Measurements from ENCODE around the gene UCN2. TPM values are rescaled to one million over a fixed set of nuclear protein-coding genes. Genes with fewer than 3 reads are reported as not detected.

UCN2 gene, protein sequence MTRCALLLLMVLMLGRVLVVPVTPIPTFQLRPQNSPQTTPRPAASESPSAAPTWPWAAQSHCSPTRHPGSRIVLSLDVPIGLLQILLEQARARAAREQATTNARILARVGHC
- total RNA-seq, result 0.83 and 1.00 TPM in 2 replicates

DNA sequence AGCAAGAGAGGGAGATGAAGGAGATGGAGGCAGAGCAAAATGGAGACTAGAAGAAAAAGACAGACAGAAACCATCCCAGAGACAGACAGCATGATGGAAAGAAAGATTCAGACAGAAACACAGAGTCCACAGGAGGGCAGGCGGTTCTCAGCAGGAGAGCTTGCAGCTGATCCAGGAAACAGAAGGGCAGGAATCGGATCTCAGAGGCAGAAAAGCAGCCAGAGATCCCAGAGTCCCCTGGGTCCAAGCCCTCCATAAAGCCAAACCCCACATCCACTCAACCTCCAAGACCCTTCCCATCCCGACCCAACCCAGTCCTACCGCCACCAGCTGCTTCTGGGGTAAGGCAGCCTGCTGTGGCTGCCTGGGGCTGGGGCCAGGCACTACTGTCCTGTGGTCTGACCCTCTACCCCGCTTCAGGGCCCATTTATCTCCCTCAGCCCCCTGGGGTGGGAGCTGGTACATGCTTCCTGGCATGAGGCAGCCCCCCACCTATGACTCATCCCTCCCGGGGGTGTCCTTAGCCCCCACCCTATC, at the start of gene UCN2:
Gene UCN2, minus strand, starts transcription at position 400 of the 537 bp plus-strand sequence. CDS start 657 bp downstream, outside the sequence.

GRCh38 chr3:48609088-48610005, 45.8 kb upstream of the UCN2 start, which contains the start of gene UQCRC1:
UQCRC1 (minus strand) TSS chr3:48609646; CDS start chr3:48609620, 26 bp downstream.

DNA sequence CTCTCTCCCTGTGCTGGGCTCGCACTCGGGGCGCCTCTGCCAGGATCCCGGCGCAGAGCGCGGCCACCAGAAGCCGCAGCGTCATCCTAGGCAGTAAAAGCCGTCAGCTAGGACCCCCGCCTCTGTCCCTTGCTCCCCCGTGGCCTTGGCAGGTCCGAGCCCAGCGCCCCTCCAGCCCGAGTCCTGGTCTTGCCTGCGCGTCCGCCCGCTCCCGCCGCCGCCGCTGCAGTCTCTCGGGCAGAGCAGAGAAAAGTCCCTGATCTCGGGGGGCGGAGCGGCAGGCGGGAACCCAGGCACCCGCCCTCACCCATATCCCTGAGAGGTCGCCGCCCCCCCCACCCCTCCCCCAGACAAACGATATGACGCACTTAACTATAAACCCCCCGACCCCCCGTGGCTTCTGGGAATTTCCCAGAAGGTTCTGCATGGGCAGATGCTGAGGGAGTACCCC, 31.5 kb upstream of the UCN2 start, which contains the start of gene COL7A1:
Gene COL7A1, minus strand, starts transcription at position 255 of the 451 bp plus-strand sequence. Its CDS starts 170 bp downstream, at position 85.

DNA sequence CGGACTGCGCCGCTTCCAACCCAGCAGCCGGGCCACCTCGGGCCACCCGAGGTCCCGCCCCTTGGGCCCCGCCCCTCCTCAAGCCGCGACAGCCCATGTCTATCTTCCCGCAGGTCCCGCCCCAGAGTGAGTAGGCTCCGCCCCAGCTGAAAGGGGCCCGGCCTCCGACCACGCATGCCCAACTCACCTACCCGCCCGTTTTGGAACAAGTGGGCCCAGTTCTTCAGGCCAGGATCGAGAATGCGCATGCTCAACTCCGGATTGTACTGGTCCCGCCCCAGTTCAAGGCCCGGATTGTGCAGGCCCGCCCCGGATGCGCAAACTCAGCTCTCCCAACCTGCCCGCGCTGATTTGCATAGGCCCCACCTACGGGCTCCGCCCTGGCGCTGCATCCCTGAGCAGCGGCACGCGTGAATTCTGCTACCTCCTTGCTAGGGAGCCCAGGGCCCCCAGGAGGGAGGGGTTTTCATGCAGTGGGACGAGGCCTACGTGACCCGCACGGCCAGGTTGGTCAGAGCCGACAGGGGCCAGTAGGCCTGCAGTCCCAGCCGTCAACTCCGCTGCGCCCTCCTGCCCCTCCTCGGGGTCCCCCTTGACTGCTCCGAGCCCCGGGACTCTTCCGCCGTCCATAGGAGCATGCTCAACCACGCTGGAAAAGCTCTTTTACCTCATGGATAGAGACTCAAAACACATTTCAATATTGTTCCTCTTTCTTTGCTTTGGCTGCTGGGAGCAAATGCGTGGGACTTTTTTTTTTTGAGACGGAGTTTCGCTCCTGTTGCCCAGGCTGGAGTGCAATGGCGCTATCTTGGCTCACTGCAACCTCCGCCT, 6.6 kb downstream of the UCN2 start, which contains the start of gene PFKFB4:
Gene PFKFB4, minus strand, starts transcription at position 8 of the 831 bp plus-strand sequence. CDS start 26 bp downstream, outside the sequence.

Other genes with a start within 250 kb of the UCN2 start
- gene SPINK8, start 230.1 kb downstream of the UCN2 start, total RNA-seq, result not detected in 2 replicates
- gene FBXW12, start 191.6 kb downstream of the UCN2 start, total RNA-seq, result not detected in 2 replicates
- gene PLXNB1, start 133.7 kb downstream of the UCN2 start, total RNA-seq, result 24.6 and 42.2 TPM in 2 replicates
- gene CCDC51, start 123.7 kb downstream of the UCN2 start, total RNA-seq, result 19.2 and 26.5 TPM in 2 replicates
- 315 and 384 TPM in 2 replicates for gene TMA7, start 123.5 kb downstream of the UCN2 start, total RNA-seq
- gene ATRIP, start 117.0 kb downstream of the UCN2 start, total RNA-seq, result 2.8 and 4.0 TPM in 2 replicates
- 101 and 102 TPM in 2 replicates for gene SHISA5, start 59.6 kb downstream of the UCN2 start, total RNA-seq
- 6.0 and 29.4 TPM in 2 replicates for gene PFKFB4, start 7.0 kb downstream of the UCN2 start, total RNA-seq
- gene COL7A1, start 31.5 kb upstream of the UCN2 start, total RNA-seq, result 31.6 and 46.1 TPM in 2 replicates
- 241 and 286 TPM in 2 replicates for gene UQCRC1, start 45.9 kb upstream of the UCN2 start, total RNA-seq
- gene TMEM89, start 58.0 kb upstream of the UCN2 start, total RNA-seq, result not detected in 2 replicates
- 28.9 and 31.1 TPM in 2 replicates for gene SLC26A6, start 71.7 kb upstream of the UCN2 start, total RNA-seq
- 1.00 and 1.6 TPM in 2 replicates for gene CELSR3, start 99.1 kb upstream of the UCN2 start, total RNA-seq
- gene NCKIPSD, start 122.1 kb upstream of the UCN2 start, total RNA-seq, result 9.1 and 9.2 TPM in 2 replicates
- 38.3 and 39.1 TPM in 2 replicates for gene IP6K2, start 153.4 kb upstream of the UCN2 start, total RNA-seq

Data from smooth muscle cell of bladder (primary cell).